Measurements from ENCODE around the gene PLCH1. TPM values are rescaled to one million over a fixed set of nuclear protein-coding genes. Genes with fewer than 3 reads are reported as not detected.

The PLCH1 gene
- total and polyA plus RNA-seq, 2 of the 8 experiments (the other 6 are each of a cell fraction or from before 2014, with no cell fraction given), result 5.8 to 17.2 TPM

DNA sequence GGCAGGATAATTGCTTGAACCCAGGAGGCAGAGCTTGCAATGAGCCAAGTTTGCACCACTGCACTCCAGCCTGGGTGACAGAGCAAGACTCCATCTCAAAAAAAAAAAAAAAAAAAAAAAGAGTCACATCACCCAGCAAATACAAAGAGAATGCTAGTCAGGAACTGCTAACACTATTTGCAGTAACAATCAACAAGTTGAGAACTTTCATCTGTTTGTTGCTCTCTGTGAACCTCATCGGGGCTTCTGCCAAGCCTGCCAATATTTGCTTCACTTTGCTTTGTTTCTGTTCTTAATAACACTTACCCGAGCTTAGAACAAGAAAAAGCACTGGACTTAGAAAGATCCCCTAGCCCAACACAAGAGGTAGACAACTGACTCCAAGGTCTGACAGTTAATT lies 76.9 kb downstream of the PLCH1 start:
- H2BK120ac ChIP-seq (replicated peaks; ENCODE audit: low read depth, low read length), result no peak overlapping the region
- no peak overlapping the region for H2BK15ac ChIP-seq (ENCODE audit: low read length)
- no peak overlapping the region for H3K23ac ChIP-seq (ENCODE audit: insufficient read length)
- H3K18ac ChIP-seq (ENCODE audit: extremely low read depth, low read length), result no peak overlapping the region
- H3K4me2 ChIP-seq (ENCODE audit: insufficient read depth in 1 of 2, low read depth in 2 of 2, low read length in 2 of 2), result no peak overlapping the region
- peaks cover 0 to 5% (median 4%) of the 10 kb centered on the region in 4 experiments; a peak in 3 of 7 replicates for H3K4me1 ChIP-seq (replicated peaks in 1 of 4; ENCODE audit: control insufficient read depth in 3 of 4, insufficient read depth in 4 of 4, low read length in 3 of 4)
- no peak overlapping the region for H4K5ac ChIP-seq (ENCODE audit: insufficient read length, low read depth, low read length)
- no peak overlapping the region for H4K8ac ChIP-seq (ENCODE audit: extremely low read depth, insufficient read depth, low read length)
- no peak overlapping the region for H3K9ac ChIP-seq (replicated peaks in 1 of 4; ENCODE audit: extremely low read depth in 1 of 4, low read depth in 3 of 4, low read length in 3 of 4)
- DNase-seq (ENCODE audit: low read depth in 1 of 2, low spot score in 2 of 2) (no peak), FAIRE-seq (no peak)
- no peak overlapping the region for H2AFZ ChIP-seq (ENCODE audit: low read length)
- H4K91ac ChIP-seq (replicated peaks; ENCODE audit: insufficient read length, low read length), result no peak overlapping the region
- H2AK5ac ChIP-seq (ENCODE audit: low read depth, low read length), result no peak overlapping the region
- H3K56ac ChIP-seq (replicated peaks; ENCODE audit: insufficient read length, low read depth, low read length), result no peak overlapping the region
- no peak overlapping the region for H3K27ac ChIP-seq (ENCODE audit: low read depth, low read length)
- CTCF ChIA-PET (ENCODE audit: partially characterized antibody), result interaction anchor here (1.3 kb wide), 1 partner anchor 137 kb away, joined by 4 read pairs; no protein-coding TSS in a partner anchor
- no peak overlapping the region for H2BK5ac ChIP-seq (ENCODE audit: low read depth, low read length)
- no peaks in the 10 kb centered on the region for H3K27me3 ChIP-seq (replicated peaks in 1 of 4; ENCODE audit: control insufficient read depth in 3 of 4, extremely low read depth in 1 of 4, insufficient read depth in 3 of 4, low read length in 3 of 4)
- H3K23me2 ChIP-seq (ENCODE audit: low read depth, low read length), result no peaks in the 10 kb centered on the region; the same call in 1 of the 2 replicates
- H3K36me3 ChIP-seq (ENCODE audit: control insufficient read depth in 2 of 4, insufficient read depth in 4 of 4, low read length in 3 of 4), result no peaks in the 10 kb centered on the region
- H2BK12ac ChIP-seq (ENCODE audit: low read depth, low read length), result no peak overlapping the region
- H3K4ac ChIP-seq (replicated peaks; ENCODE audit: insufficient read length, low read depth, low read length), result no peak overlapping the region
- H3K4me3 ChIP-seq (ENCODE audit: extremely low read depth in 1 of 4, insufficient read depth in 2 of 4, low read depth in 3 of 4, low read length in 4 of 4), result no peak overlapping the region
- no peak for TF ChIP-seq EP300 (IDR thresholded peaks at IDR 0.05; ENCODE audit: borderline replicate concordance in 1 of 2, low read depth in 2 of 2, low read length in 2 of 2)
- no peaks in the 10 kb centered on the region for H3K79me1 ChIP-seq (ENCODE audit: low read depth, low read length)
- H3K14ac ChIP-seq (ENCODE audit: insufficient read length), result no peak overlapping the region
- no peak overlapping the region for H2BK20ac ChIP-seq (ENCODE audit: low read length)
- no peaks in the 10 kb centered on the region for H3K79me2 ChIP-seq (ENCODE audit: control insufficient read depth in 1 of 2, insufficient read depth in 2 of 2, low read length in 2 of 2)
- 90% methylated on average over 2 of the region's 2 CpGs; no CpG with 5 or more reads in 1 of the 2 experiments for WGBS, 2 experiments (ENCODE audit: extremely low coverage in 1 of 2, insufficient coverage in 1 of 2, insufficient read length in 1 of 2, insufficient replicate concordance in 2 of 2, low coverage in 1 of 2, low lambda C conversion rate in 2 of 2, missing lambda C conversion rate in 1 of 2)
- no peaks in the 10 kb centered on the region for H4K20me1 ChIP-seq (replicated peaks in 1 of 2; ENCODE audit: control insufficient read depth in 1 of 2, insufficient read depth in 2 of 2, low read length in 2 of 2)
- no peaks in the 10 kb centered on the region for H3K9me3 ChIP-seq (ENCODE audit: insufficient read depth in 2 of 2, low read depth in 1 of 2, low read length in 1 of 2)
- POLR2A ChIA-PET (ENCODE audit: partially characterized antibody), result no interaction called here

Measured in H1 (cell line).